ENCODE measurements around the gene PERM1. TPM values are rescaled to one million over a fixed set of nuclear protein-coding genes. Genes with fewer than 3 reads are reported as not detected.
A peak's percentile ranks its signal among the peaks of the same experiment; 100 is the strongest.

The PERM1 gene
- total and polyA plus RNA-seq, 9 of the 15 experiments (the other 6 are each of a cell fraction or from before 2014, with no cell fraction given) = not detected

GRCh38 chr1:958823-959730 lies 22.8 kb downstream of the PERM1 start, which contains the start of gene NOC2L (continued):
- TF ChIP-seq, protein P1, sequence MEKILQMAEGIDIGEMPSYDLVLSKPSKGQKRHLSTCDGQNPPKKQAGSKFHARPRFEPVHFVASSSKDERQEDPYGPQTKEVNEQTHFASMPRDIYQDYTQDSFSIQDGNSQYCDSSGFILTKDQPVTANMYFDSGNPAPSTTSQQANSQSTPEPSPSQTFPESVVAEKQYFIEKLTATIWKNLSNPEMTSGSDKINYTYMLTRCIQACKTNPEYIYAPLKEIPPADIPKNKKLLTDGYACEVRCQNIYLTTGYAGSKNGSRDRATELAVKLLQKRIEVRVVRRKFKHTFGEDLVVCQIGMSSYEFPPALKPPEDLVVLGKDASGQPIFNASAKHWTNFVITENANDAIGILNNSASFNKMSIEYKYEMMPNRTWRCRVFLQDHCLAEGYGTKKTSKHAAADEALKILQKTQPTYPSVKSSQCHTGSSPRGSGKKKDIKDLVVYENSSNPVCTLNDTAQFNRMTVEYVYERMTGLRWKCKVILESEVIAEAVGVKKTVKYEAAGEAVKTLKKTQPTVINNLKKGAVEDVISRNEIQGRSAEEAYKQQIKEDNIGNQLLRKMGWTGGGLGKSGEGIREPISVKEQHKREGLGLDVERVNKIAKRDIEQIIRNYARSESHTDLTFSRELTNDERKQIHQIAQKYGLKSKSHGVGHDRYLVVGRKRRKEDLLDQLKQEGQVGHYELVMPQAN (IDR thresholded peaks at IDR 0.05; ENCODE audit: borderline replicate concordance) = peak; percentile 96
- TF ChIP-seq, protein P2, sequence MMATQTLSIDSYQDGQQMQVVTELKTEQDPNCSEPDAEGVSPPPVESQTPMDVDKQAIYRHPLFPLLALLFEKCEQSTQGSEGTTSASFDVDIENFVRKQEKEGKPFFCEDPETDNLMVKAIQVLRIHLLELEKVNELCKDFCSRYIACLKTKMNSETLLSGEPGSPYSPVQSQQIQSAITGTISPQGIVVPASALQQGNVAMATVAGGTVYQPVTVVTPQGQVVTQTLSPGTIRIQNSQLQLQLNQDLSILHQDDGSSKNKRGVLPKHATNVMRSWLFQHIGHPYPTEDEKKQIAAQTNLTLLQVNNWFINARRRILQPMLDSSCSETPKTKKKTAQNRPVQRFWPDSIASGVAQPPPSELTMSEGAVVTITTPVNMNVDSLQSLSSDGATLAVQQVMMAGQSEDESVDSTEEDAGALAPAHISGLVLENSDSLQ (IDR thresholded peaks at IDR 0.05) = peak; percentile 31; the same call in 1 of the 2 replicates
- TF ChIP-seq, protein P3, sequence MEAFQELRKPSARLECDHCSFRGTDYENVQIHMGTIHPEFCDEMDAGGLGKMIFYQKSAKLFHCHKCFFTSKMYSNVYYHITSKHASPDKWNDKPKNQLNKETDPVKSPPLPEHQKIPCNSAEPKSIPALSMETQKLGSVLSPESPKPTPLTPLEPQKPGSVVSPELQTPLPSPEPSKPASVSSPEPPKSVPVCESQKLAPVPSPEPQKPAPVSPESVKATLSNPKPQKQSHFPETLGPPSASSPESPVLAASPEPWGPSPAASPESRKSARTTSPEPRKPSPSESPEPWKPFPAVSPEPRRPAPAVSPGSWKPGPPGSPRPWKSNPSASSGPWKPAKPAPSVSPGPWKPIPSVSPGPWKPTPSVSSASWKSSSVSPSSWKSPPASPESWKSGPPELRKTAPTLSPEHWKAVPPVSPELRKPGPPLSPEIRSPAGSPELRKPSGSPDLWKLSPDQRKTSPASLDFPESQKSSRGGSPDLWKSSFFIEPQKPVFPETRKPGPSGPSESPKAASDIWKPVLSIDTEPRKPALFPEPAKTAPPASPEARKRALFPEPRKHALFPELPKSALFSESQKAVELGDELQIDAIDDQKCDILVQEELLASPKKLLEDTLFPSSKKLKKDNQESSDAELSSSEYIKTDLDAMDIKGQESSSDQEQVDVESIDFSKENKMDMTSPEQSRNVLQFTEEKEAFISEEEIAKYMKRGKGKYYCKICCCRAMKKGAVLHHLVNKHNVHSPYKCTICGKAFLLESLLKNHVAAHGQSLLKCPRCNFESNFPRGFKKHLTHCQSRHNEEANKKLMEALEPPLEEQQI (IDR thresholded peaks at IDR 0.05) = no peak
- TF ChIP-seq YBX1 (IDR thresholded peaks at IDR 0.05) (no peak), HES1 (IDR thresholded peaks at IDR 0.05; ENCODE audit: low read depth) (no peak), GABPB2 (CRISPR knock-in tag; conservative IDR thresholded peaks at IDR 0.05) (no peak), ZNF644 (tag; IDR thresholded peaks at IDR 0.05; ENCODE audit: low read depth) (no peak), ZSCAN32 (CRISPR knock-in tag; IDR thresholded peaks at IDR 0.05) (no peak), ZNF23 (CRISPR knock-in tag; IDR thresholded peaks at IDR 0.05) (no peak), THAP7 (CRISPR knock-in tag; IDR thresholded peaks at IDR 0.05) (no peak), ERF (CRISPR knock-in tag; IDR thresholded peaks at IDR 0.05) (peak; percentile 74; the same call in 1 of the 2 replicates), SAP30 (IDR thresholded peaks at IDR 0.05; ENCODE audit: borderline replicate concordance, insufficient read depth, low read depth, low read length, poor library complexity, severe bottlenecking) (peak; percentile 94), NFYB (IDR thresholded peaks at IDR 0.05; ENCODE audit: extremely low read depth, insufficient read length) (no peak), NR2C1 (IDR thresholded peaks at IDR 0.05) (no peak), NR2C1 (tag; IDR thresholded peaks at IDR 0.05) (no peak)
- TF ChIP-seq, protein P4, sequence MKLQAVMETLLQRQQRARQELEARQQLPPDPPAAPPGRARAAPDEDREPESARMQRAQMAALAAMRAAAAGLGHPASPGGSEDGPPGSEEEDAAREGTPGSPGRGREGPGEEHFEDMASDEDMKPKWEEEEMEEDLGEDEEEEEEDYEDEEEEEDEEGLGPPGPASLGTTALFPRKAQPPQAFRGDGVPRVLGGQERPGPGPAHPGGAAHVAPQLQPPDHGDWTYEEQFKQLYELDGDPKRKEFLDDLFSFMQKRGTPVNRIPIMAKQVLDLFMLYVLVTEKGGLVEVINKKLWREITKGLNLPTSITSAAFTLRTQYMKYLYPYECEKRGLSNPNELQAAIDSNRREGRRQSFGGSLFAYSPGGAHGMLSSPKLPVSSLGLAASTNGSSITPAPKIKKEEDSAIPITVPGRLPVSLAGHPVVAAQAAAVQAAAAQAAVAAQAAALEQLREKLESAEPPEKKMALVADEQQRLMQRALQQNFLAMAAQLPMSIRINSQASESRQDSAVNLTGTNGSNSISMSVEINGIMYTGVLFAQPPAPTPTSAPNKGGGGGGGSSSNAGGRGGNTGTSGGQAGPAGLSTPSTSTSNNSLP (IDR thresholded peaks at IDR 0.05; ENCODE audit: borderline replicate concordance, low read depth, low read length) = no peak

Measured in K562 (cell line).